ENCODE results near the gene AHSA1.

Gene AHSA1

GRCh38 chr14:77474479-77475177, 16.7 kb downstream of the AHSA1 start:
- no peak for DNase-seq

- no peak for DNase-seq
Observed at GRCh38 chr14:77475432-77476115, 17.7 kb downstream of the AHSA1 start.

GRCh38 chr14:77478029-77478428, 20.1 kb downstream of the AHSA1 start:
- no peak for DNase-seq

- no peak for DNase-seq
Observed at GRCh38 chr14:77478796-77479195, 20.9 kb downstream of the AHSA1 start.

- DNase-seq, result no peak
Observed at GRCh38 chr14:77482422-77482821, 24.5 kb downstream of the AHSA1 start.

- DNase-seq, result no peak
Observed at GRCh38 chr14:77485256-77485655, 27.4 kb downstream of the AHSA1 start.

- no peak for DNase-seq
Observed at GRCh38 chr14:77485901-77486678, 28.2 kb downstream of the AHSA1 start.

- no peak for DNase-seq
Observed at GRCh38 chr14:77488558-77488957, 30.7 kb downstream of the AHSA1 start.

GRCh38 chr14:77489041-77489440, 31.1 kb downstream of the AHSA1 start:
- DNase-seq, result no peak

GRCh38 chr14:77490347-77490986, 32.6 kb downstream of the AHSA1 start:
- no peak for DNase-seq

GRCh38 chr14:77491056-77491455, 33.2 kb downstream of the AHSA1 start:
- DNase-seq, result no peak

- no peak for DNase-seq
Observed at GRCh38 chr14:77495334-77495733, 37.4 kb downstream of the AHSA1 start.

GRCh38 chr14:77498120-77498979, 40.5 kb downstream of the AHSA1 start, which contains the start of gene ISM2:
ISM2 (minus strand) TSS chr14:77498816; CDS start chr14:77498793, 23 bp downstream.
- DNase-seq, result peak; percentile 54

- no peak for DNase-seq
Observed at GRCh38 chr14:77498984-77499527, 41.2 kb downstream of the AHSA1 start.

- no peak for DNase-seq
Observed at GRCh38 chr14:77502109-77502782, 44.4 kb downstream of the AHSA1 start.

- DNase-seq, result no peak
Observed at GRCh38 chr14:77503138-77503537, 45.2 kb downstream of the AHSA1 start.

GRCh38 chr14:77505031-77505430, 47.1 kb downstream of the AHSA1 start:
- DNase-seq, result no peak

GRCh38 chr14:77507762-77508161, 49.9 kb downstream of the AHSA1 start:
- no peak for DNase-seq

- DNase-seq, result no peak
Observed at GRCh38 chr14:77508249-77508648, 50.4 kb downstream of the AHSA1 start.

GRCh38 chr14:77508876-77509275, 51.0 kb downstream of the AHSA1 start:
- no peak for DNase-seq

- no peak for DNase-seq
Observed at GRCh38 chr14:77509366-77509765, 51.5 kb downstream of the AHSA1 start.

All from COR-L47 (cell line).